Stimulated activated CD4-positive, alpha-beta T cell treated with anti-CD3 and anti-CD28 coated beads, Interleukin-1b, Interleukin-23, amount 100 ng/mL, for 4 hours (primary cell): ENCODE data around the gene PRKCZ.
"Not testable (repeated sequence)": the region's sequence is repeated elsewhere in the genome, so short reads cannot be mapped to it uniquely, and the experiment has no call there.

Experiments used
- DNase-seq, 2 donors: peaks; one replicate each; pipeline ENCODE4 v3.0.0-alpha.2; 2020; ENCODE audit warnings: low read depth in 2 of 2

Gene PRKCZ

GRCh38 chr1:2115008-2115641, 64.9 kb downstream of the PRKCZ start:
- DNase-seq: no peak

GRCh38 chr1:2115702-2116341, 65.6 kb downstream of the PRKCZ start:
- no peak for DNase-seq

GRCh38 chr1:2119886-2120285, 69.7 kb downstream of the PRKCZ start:
- no peak for DNase-seq

GRCh38 chr1:2121101-2121691, 71.0 kb downstream of the PRKCZ start:
- DNase-seq: no peak

- DNase-seq: not testable (repeated sequence)
These were observed 71.6 kb downstream of the PRKCZ start for GRCh38 chr1:2121794-2122193.

- no peak for DNase-seq
These were observed 74.4 kb downstream of the PRKCZ start for GRCh38 chr1:2124446-2125198.

- DNase-seq: no peak
These were observed 75.4 kb downstream of the PRKCZ start for GRCh38 chr1:2125350-2126211.

- no peak for DNase-seq
These were observed 76.3 kb downstream of the PRKCZ start for GRCh38 chr1:2126331-2127186.

GRCh38 chr1:2127187-2128145, 77.3 kb downstream of the PRKCZ start:
- DNase-seq: no peak

GRCh38 chr1:2128189-2128901, 78.1 kb downstream of the PRKCZ start:
- no peak for DNase-seq

GRCh38 chr1:2129256-2129943, 79.2 kb downstream of the PRKCZ start:
- DNase-seq: no peak

GRCh38 chr1:2130156-2130555, 79.9 kb downstream of the PRKCZ start:
- DNase-seq: no peak

GRCh38 chr1:2130871-2131289, 80.7 kb downstream of the PRKCZ start:
- no peak for DNase-seq

GRCh38 chr1:2132222-2133038, 82.2 kb downstream of the PRKCZ start:
- DNase-seq: no peak

- peak; percentile 91 to 95 for DNase-seq
These were observed 83.0 kb downstream of the PRKCZ start for GRCh38 chr1:2133039-2133878.

- no peak for DNase-seq
These were observed 83.6 kb downstream of the PRKCZ start for GRCh38 chr1:2133879-2134215.

GRCh38 chr1:2134266-2134620, 84.0 kb downstream of the PRKCZ start:
- no peak for DNase-seq
